ENCODE measurements around the gene PCDHGB5.
"Not testable (repeated sequence)": the region's sequence is repeated elsewhere in the genome, so short reads cannot be mapped to it uniquely, and the experiment has no call there.

Gene PCDHGB5

DNA sequence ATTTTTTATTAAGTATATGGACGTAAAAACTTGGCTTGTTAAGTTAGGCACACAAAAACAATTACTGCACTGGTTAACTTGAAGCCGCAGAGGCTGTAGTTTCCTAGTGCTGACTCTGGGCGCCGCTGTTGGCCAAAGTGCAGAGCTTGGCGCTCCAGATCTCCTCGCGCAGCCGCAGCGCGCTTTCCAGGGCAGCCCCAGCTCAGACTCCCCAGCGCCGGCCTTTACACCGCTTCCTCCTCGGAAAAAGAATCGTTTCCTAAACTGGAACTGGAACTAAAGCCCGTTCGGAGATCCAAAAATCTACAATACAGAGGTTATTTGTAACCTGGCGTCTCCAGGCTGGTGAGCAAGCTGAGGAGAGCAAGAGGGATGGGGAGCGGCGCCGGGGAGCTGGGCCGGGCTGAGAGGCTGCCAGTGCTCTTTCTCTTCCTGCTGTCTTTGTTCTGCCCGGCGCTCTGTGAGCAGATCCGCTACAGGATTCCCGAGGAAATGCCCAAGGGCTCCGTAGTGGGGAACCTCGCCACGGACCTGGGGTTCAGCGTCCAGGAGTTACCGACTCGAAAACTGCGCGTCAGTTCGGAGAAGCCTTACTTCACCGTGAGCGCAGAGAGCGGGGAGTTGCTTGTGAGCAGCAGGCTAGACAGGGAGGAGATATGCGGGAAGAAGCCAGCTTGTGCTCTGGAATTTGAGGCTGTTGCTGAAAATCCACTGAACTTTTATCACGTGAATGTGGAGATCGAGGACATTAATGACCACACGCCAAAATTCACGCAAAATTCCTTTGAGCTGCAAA lies at the start of gene PCDHGB5:
Gene PCDHGB5, plus strand, starts transcription at position 192 of the 796 bp plus-strand sequence. Its CDS starts 181 bp downstream, at position 373.
- Mint-ChIP-seq H3K9me3 (peaks cover 63% of the 10 kb centered on the region), H3K36me3 (ENCODE audit: low read depth) (peaks cover 49% of the 10 kb centered on the region)
- H3K27me3 Mint-ChIP-seq (ENCODE audit: low read depth); H3K27ac Mint-ChIP-seq; H3K4me1 Mint-ChIP-seq; H3K4me3 Mint-ChIP-seq: not testable (repeated sequence)

DNA sequence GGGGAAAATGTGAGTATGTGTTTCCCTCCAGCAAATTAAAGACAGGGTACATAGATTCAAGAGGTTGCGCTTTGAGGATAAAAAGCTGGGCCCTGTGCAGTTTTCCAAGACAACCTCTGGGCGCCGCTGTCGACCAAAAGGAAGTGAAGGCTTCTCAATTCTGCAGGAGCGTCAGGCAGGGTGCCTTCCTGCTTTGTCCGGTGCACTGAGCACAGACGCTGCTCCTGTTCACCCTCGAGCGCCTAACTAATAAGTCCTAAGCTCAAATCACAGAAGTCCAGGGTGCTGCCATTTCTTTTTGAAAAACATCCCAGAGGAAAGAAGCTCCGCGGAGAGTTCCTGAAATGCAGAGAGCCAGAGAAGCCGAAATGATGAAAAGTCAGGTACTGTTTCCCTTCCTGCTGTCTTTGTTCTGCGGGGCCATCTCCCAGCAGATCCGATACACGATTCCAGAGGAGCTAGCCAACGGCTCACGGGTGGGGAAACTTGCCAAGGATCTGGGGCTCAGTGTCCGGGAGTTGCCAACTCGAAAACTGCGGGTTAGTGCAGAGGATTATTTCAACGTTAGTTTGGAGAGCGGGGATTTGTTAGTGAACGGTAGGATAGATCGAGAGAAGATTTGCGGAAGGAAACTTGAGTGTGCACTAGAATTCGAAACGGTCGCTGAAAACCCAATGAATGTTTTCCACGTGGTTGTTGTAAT lies 47.7 kb upstream of the PCDHGB5 start, which contains the start of gene PCDHGB1:
Gene PCDHGB1, plus strand, starts transcription at position 183 of the 703 bp plus-strand sequence. Its CDS starts 162 bp downstream, at position 345.
- no peaks in the 10 kb centered on the region for H3K4me1 Mint-ChIP-seq
- H3K9me3 Mint-ChIP-seq: peaks cover 54% of the 10 kb centered on the region
- peak within 1 kb of the TSS in 1 of 3 experiments; percentile 45 for H3K4me3 Mint-ChIP-seq
- no peak within 1 kb of the TSS for H3K27ac Mint-ChIP-seq
- H3K27me3 Mint-ChIP-seq (ENCODE audit: low read depth): peaks cover 3% of the 10 kb centered on the region
- H3K36me3 Mint-ChIP-seq (ENCODE audit: low read depth): peaks cover 26% of the 10 kb centered on the region
- TF ChIP-seq, protein P1, sequence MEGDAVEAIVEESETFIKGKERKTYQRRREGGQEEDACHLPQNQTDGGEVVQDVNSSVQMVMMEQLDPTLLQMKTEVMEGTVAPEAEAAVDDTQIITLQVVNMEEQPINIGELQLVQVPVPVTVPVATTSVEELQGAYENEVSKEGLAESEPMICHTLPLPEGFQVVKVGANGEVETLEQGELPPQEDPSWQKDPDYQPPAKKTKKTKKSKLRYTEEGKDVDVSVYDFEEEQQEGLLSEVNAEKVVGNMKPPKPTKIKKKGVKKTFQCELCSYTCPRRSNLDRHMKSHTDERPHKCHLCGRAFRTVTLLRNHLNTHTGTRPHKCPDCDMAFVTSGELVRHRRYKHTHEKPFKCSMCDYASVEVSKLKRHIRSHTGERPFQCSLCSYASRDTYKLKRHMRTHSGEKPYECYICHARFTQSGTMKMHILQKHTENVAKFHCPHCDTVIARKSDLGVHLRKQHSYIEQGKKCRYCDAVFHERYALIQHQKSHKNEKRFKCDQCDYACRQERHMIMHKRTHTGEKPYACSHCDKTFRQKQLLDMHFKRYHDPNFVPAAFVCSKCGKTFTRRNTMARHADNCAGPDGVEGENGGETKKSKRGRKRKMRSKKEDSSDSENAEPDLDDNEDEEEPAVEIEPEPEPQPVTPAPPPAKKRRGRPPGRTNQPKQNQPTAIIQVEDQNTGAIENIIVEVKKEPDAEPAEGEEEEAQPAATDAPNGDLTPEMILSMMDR (IDR thresholded peaks at IDR 0.05; ENCODE audit: unreplicated experiment in 3 of 3): no peak

DNA sequence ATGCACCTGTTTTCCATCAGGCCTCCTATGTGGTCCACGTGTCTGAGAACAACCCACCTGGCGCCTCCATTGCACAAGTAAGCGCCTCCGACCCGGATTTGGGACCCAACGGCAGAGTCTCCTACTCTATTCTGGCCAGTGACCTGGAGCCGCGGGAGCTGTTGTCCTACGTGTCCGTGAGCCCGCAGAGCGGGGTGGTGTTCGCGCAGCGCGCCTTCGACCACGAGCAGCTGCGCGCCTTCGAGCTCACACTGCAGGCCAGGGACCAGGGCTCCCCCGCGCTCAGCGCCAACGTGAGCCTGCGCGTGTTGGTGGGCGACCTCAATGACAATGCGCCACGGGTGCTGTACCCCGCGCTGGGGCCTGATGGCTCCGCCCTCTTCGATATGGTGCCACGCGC lies 46.2 kb upstream of the PCDHGB5 start:
- Mint-ChIP-seq H3K9me3 (peaks cover 58% of the 10 kb centered on the region), H3K27me3 (ENCODE audit: low read depth) (peaks cover 2% of the 10 kb centered on the region), H3K4me1 (no peaks in the 10 kb centered on the region), H3K27ac (no peak overlapping the region), H3K36me3 (ENCODE audit: low read depth) (peaks cover 35% of the 10 kb centered on the region), H3K4me3 (no peak overlapping the region)
- TF ChIP-seq, protein P1 (IDR thresholded peaks at IDR 0.05; ENCODE audit: unreplicated experiment in 3 of 3): no peak

DNA sequence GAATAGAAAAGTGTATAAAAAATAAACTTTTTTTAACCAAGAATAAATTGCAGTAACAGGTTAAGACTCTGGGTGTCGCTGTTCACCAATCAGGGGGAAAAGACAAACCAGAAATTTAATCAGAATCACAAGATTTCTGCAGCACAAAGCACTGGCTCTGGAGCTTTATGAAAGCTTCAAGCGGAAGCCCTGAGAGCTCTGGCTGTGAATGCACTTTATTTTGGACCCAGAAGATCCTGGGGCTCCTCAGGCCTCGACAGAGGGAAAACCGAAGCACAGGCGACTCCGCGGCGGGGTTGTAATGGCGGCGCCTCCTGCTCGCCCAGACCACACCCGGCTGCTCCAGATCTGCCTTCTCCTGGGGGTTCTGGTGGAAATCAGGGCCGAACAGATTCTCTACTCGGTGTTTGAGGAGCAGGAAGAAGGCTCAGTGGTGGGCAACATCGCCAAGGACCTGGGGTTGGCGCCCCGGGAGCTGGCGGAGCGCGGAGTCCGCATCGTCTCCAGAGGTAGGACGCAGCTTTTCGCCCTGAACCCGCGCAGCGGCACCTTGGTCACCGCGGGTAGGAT lies 42.8 kb upstream of the PCDHGB5 start, which contains the start of gene PCDHGA4:
Gene PCDHGA4, plus strand, starts transcription at position 122 of the 570 bp plus-strand sequence. Its CDS starts 87 bp downstream, at position 209.
- Mint-ChIP-seq H3K9me3 (peaks cover 52% of the 10 kb centered on the region), H3K36me3 (ENCODE audit: low read depth) (peaks cover 37% of the 10 kb centered on the region), H3K4me3 (no peak within 1 kb of the TSS), H3K27me3 (ENCODE audit: low read depth) (peaks cover 4% of the 10 kb centered on the region), H3K27ac (no peak within 1 kb of the TSS), H3K4me1 (no peaks in the 10 kb centered on the region)
- TF ChIP-seq, protein P1 (IDR thresholded peaks at IDR 0.05; ENCODE audit: unreplicated experiment in 3 of 3): no peak

DNA sequence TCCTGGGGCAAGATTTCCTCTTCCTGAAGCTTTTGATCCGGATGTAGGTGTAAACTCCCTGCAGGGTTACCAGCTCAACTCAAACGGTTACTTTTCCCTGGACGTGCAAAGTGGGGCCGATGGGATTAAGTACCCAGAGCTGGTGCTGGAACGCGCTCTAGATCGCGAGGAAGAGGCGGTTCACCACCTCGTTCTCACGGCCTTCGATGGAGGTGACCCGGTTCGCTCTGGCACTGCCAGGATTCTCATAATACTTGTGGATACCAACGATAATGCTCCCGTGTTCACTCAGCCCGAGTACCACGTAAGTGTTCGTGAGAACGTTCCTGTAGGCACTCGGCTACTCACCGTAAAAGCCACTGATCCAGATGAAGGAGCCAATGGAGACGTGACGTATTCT lies 42.1 kb upstream of the PCDHGB5 start:
- Mint-ChIP-seq H3K36me3 (ENCODE audit: low read depth) (peaks cover 35% of the 10 kb centered on the region), H3K4me3 (no peak overlapping the region), H3K27ac (no peak overlapping the region), H3K9me3 (peaks cover 54% of the 10 kb centered on the region), H3K27me3 (ENCODE audit: low read depth) (peaks cover 4% of the 10 kb centered on the region), H3K4me1 (no peaks in the 10 kb centered on the region)
- TF ChIP-seq, protein P1 (IDR thresholded peaks at IDR 0.05; ENCODE audit: unreplicated experiment in 3 of 3): no peak

DNA sequence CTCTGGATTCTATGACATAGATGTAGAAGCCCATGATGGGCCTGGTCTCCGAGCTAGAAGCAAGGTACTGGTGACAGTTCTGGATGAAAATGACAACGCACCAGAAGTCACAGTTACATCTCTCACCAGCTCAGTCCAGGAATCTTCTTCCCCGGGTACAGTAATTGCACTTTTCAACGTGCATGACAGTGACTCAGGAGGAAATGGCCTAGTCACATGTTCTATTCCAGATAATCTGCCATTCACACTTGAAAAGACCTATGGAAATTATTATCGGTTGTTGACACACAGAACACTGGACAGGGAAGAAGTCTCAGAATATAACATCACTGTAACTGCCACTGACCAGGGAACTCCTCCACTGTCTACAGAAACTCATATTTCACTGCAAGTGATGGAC lies 41.6 kb upstream of the PCDHGB5 start:
- peaks cover 40% of the 10 kb centered on the region for H3K36me3 Mint-ChIP-seq (ENCODE audit: low read depth)
- H3K4me3 Mint-ChIP-seq: no peak overlapping the region
- H3K4me1 Mint-ChIP-seq: no peaks in the 10 kb centered on the region
- peaks cover 4% of the 10 kb centered on the region for H3K27me3 Mint-ChIP-seq (ENCODE audit: low read depth)
- H3K9me3 Mint-ChIP-seq: peaks cover 58% of the 10 kb centered on the region
- no peak overlapping the region for H3K27ac Mint-ChIP-seq
- TF ChIP-seq, protein P1 (IDR thresholded peaks at IDR 0.05; ENCODE audit: unreplicated experiment in 3 of 3): no peak
